Measurements from ENCODE around the gene DOCK10.

DNA sequence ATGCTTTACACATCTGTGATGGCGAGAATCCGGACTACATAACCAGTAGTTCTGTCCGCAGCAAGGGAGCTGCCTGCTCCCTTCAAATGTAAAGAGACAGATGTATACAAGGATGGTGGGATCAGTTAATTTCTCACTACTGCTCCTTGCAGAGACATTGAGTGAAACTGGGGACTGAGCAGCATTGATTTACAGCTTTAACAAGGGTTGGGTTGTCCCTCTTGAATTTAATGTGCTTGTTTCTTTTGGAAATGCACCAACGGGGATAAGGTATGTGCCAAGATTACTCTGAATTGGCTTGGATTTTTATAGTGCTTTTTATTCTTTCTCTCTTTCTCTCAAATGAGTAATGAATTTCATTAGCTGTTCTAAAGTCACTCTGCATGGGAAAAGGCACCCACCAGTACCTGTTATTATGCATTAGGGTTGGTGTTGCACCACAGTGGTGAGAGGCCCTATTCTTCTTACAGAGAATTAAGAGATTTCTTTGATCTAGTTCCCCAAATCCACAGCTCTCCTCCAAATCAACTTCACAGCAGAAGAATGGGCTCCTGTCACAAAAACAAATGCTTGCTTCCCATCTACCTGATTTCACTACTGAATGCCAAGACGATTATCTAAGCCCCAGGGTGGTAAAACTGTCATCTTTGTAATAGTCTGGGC lies 107.6 kb downstream of the DOCK10 start:
- TF ChIP-seq POLR2A (IDR thresholded peaks at IDR 0.05), result no peak
- TF ChIP-seq CTCF (IDR thresholded peaks at IDR 0.05), result no peak
